Ecto neural progenitor cell (in vitro differentiated cells): ENCODE results near the gene HNRNPC.
"Not testable (repeated sequence)": the region's sequence is repeated elsewhere in the genome, so short reads cannot be mapped to it uniquely, and the experiment has no call there.

ENCODE experiments used
- DNase-seq: peaks from one replicate; pipeline ENCODE4 v3.0.0-alpha.2; 2018; ENCODE audit warnings: low spot score

The HNRNPC gene

DNA sequence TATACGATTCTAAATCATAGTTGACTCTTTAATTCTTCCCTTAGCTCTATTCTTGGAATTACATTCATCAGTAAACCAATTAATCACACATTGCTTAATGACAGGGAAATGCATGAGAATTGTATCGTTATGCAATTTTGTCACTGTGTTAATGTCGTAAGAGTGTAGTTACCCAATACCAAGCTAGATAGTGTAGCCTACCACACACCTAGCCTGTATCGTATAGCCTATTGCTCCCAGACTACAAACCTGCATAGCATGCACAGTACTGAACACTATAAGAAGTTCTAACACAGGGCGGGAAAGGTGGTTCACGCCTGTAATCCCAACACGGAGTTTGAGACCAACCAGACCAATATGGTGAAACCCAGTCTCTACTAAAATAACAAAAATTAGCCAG lies 24.7 kb downstream of the HNRNPC start:
- DNase-seq = no peak

DNA sequence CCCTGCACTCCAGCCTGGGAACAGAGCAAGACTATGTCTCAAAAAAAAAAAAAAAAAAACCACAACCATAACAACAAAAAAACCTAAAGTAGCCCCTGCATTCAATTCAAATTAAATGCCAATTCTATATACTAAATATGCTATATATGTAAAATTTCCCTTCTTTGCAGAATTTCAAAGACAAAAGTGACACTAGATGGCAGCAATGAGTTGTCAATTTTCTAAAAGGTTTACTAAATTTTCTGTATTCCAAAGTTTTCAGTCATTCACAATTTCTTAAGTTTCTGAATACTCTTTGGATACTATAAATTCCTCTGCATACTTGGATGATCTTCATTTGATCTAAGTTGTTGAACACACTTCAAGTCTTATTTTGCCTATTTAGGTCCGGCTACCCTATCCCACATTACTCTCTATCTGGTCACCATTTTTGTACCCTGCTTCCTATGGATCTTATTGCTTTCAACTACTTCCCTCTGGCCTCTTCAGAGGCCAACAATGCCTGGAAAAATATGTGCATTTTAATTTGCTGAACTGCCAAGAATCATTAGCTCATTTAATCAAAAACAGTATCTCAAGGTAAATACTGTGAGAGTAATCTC lies 27.9 kb downstream of the HNRNPC start:
- DNase-seq = no peak

DNA sequence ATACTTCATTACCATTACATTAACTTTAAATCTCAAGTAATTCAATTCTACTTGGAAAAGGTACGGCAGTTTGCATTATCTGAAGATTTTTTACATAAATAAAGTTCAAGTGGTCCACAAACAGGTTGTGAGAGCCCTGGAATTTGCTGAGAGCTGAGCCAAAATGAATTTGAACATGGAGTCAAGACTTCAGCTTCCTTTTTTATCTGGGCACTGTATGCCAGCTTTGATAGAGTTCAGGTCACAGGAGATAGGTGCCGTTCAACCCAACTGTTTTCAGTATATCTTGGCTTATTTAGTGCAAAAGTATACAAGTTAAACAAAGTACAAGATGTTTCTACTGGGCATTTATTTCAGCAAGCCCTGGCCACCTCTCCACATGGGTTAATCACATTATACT lies 28.8 kb downstream of the HNRNPC start:
- DNase-seq = no peak

DNA sequence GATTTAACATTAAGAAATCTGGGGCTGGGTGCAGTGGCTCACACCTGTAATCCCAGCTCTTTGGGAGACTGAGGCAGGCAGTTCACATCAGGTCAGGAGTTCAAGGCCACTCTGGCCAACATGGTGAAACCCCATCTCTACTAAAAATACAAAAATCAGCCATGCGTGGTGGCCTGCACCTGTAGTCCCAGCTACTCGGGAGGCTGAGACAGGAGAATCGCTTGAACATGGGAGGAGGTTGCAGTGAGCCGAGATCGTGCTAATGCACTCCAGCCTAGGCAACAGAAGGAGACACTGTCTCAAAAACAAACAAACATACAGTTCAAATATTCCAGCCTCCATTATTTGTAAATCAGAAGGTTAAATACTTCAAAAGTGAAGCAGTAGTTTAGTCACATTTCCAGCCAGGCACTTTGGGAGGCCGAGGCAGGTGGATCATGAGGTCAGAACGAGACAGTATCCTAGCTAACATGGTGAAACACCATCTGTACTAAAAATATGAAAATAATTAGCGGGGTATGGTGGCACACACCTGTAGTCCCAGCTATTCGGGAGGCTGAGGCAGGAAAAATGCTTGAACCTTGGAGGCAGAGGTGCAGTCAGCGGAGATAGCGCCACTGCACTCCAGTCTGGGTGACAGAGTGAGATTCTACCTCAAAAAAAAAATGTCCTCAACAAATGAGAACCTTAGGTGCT lies 30.3 kb downstream of the HNRNPC start:
- DNase-seq = no peak

DNA sequence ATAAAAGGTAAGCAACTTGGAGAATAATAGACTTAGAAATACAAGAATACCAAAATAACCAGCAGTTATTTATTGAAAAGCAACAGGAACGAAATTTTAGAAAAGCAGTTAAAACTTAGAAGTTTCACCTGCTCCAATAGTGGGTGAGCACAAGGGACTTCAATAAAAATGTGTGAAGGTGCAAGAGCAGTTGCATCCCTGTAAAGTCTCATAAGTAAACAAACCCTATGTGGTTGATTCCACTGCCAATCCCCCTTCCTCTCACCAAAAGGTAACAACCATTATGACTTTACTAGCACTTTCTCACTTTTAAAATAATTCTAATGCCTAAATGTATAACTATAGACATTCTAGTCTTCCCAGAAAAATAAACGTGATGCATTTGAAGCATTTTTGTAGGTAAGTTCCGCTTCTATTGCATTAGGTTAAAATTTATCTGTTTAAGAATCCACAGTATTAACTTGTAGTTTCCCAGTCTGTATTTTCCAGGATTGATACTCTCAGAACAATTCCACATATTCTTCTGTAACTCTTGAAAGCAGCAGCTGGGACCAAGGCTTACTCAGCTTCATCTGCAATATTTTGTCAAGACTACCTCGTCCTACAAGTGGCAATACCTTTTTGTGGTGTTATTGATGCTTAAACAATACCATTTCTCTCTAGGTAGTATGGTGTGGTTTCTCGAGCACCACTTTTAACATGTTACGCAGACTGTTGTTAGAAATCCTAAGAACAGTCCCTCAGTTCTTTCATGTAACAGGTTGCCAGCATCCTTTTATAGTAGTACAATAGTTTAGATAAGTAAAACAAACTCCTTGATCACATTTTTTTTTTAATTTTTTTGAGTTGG lies 32.1 kb downstream of the HNRNPC start:
- DNase-seq = no peak

DNA sequence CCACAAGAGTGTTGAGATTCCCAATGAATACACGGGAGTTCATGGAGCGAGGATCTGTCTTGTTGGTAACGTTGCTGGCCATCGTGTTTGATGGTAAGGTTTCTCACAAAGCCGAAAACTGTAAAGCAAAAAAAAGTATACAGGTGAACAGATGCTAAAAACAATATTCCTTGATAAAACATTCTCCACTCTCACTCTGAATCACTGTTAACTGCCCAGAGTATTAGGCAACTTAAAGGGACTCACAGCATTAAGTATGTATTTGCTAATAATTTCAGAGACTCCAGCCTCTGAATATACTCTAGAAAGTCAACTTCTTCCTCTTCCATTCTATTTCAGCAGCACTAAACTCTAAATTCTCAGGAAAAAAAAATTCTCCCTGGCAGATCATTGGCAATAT lies 35.1 kb downstream of the HNRNPC start:
- no peak for DNase-seq

DNA sequence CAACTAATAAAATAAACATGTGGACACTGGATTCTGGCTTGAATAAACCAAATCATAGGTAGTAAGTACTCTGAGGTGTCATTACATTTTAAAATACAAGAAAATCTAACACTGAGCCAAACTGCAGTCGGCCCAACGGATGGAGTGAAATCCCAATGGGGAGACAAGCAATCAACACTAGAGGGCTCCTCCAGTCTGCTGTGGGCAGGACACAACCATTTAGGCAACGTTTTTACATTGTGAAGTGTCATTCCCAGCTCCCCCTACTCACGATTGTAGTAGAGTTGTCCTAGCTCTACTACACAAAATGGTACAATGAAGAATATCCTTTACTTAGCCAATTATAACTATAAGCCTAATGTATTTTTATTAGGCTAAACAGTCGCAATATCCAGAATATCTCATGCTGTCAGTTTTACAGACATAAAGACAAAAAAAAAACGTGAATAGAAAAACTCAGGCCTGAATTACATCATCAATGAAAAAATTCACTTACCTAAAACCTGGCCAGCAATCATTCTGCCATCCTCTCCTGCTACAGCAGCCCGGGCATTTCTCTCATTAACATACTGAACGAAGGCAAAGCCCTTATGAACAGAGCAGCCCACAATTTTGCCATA lies 35.7 kb downstream of the HNRNPC start:
- DNase-seq = no peak

DNA sequence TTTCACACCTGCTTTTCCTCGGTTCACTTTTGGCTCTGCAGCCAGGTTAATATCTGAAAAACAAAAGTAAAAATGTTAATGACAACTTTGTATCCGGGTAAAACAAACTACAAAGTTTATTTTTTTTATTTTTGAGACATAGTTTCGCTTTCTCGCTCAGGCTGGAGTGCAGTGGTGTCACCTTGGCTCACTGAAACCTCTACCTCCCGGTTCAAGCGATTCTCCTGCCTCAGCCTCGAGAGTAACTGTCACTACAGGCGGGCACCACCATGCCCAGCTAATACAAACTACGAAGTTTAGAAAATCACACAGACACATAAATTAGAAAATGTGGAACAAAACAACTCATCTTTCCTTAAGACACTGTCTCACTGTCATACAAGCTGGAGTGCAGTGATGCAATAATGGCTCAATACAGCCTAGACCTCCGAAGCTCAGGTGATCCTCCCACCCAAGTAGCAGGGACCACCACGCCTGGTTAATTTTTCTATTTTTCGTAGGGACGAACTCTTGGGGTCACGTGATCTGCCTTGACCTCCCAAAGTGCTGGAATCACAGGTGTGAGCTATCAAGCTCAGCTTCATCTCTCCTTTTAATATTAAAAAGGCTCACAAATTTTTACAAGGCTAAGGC lies 38.1 kb downstream of the HNRNPC start:
- DNase-seq = no peak

DNA sequence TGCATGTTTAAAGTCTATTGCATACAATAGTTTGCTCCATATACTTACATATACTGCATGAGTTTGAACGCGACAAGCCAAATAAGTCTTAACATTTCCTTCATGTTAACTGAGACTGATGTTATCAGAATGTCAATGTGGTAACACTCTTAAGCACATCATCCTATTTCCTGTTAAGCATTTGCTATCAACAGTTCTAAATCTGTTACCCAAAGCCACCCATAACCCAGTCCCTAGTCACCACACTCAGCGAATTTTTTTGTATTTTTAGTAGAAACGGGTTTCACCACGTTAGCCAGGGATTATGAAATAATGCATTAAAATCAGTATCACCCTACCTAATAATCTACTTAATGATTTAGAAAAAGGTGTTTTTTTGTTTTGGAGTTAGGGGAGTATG lies 39.4 kb downstream of the HNRNPC start:
- DNase-seq = no peak

DNA sequence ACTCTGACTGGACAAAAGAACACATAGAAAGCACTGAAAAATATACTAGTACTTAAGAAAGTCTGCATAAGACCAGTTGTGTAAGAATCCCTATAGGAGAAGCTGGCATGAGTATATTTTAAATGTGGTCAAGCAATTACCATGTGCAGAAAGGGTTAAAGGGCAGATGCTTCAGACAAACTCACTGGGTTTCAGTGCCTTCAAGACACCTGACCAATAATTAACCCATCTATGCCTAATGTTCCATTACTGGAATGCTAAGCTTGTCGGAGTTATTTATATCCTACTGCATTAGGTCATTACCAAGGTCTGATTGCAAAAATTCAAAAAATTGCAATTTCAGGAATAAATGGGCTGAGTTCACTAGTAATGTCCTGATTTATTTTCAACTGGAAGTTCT lies 41.3 kb downstream of the HNRNPC start:
- DNase-seq = no peak

DNA sequence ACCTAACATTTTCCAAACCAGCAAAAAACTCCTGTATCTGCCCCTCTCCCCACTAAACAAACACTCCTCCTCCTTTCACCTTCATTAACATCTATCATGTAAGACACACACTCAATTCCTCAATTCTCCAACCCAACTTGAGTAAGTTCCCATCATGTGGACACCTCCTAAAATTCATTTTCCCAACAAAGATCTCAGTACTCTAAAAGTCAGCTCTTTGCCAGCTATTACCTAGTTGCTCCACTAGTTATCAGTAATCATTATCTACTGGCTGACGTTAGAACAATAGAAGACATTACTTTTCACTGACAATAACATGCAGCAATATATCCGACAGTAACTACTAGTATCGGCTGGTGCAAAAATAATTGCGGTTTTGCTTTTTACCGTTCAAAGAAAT lies 42.1 kb downstream of the HNRNPC start:
- no peak for DNase-seq

DNA sequence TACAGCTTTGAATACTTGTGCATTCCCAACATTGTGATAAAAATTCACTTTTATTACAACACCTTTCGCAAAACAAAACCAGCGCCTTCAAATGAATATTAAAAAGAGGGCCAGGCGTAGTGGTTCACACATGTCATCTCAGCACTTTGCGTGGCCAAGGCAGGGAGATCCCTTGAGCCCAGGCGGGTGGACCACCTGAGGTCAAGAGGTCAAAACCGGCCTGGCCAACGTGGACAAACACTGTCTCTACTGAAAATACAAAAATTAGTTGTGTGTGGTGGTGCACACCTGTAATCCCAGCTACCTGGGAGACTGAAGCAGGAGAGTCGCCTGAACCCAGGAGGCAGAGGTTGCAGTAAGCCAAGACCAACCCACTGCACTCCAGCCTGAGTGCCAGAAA lies 42.8 kb downstream of the HNRNPC start:
- DNase-seq = no peak

DNA sequence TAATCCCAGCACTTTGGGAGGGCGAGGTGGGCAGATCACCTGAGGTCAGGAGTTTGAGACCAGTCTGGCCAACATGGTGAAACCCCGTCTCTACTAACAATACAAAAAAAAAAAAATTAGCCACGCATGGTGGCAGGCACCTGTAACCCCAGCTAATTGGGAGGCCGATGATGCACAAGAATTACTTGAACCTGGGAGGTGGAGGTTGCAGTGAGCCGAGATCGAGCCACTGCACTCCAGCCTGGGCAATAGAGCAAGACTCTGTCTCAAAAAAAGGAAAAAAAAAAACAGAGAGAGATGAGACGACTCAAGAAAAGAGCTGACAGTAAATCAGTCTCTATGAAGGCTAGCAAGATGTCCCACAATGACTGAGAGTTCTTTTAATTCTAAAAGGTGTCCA lies 44.1 kb downstream of the HNRNPC start:
- not testable (repeated sequence) for DNase-seq

DNA sequence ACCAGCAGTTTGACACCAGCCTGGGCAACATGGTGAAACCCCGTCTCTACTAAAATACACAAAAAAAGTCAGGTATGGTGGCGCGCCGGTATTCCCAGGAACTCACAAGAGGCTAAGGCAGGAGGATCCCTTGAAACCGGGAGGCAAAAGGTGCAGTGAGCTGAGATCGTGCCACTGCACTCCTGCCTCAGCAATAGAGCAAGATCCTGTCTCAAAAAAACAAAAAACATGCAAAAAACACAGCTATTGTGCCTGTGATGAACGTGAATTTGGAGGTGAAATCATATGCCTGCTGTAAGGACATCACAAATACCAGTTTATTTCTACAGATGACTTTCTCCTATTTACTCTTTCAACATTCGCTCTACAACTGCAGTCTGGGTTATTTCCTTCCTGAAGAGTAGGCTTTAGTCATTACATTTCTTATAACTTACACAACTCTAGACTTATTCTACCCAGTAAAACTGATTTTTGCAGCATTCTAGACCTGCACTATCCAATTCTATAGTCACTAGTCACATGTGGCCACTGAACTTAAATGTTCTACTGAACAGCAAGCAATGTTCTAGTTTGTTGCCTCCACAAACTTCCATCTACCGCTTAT lies 48.3 kb downstream of the HNRNPC start:
- DNase-seq = no peak

DNA sequence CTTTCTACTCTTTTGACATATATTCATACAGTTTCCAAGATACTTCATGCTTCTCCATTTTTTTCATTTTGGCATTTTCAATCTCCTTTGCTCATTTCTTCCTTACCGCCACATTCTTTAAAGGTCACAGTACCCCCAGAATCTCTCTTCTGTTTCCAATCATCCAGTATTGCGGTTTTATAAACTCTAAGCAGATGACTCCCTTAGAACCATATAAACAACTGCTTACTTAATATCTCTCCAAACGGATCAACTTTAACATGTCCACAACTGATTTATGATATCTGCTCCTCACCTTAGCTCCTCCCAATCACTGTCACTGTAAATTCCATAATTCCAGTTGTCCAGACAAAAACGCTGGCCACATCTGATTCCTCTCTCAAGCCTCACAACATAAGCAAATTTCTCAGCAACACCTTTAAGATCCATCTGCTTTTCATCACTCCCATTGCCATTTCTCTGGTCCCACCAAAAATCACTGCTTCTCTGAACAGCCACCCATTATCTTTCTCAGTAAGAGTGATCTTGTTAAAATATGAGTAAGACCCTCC lies 49.6 kb downstream of the HNRNPC start:
- DNase-seq = no peak

DNA sequence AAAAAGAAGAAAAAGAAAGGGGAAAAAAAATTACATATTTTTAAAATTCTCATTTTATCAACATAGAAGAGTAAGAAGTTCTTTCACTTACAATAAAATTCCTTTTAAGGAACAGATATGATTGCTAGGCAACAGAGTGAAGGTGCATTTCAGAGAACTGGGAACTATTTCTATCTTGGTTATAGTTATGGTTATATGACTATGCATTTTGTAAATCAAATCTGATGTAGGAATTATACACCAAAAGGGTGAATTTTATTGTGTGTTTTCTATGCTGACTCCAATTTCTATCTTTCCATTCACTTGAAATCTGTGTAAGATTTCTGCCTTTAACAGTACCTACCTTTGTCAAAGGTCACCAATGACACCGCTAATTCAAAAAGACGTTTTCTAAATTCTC lies 50.1 kb downstream of the HNRNPC start:
- no peak for DNase-seq

DNA sequence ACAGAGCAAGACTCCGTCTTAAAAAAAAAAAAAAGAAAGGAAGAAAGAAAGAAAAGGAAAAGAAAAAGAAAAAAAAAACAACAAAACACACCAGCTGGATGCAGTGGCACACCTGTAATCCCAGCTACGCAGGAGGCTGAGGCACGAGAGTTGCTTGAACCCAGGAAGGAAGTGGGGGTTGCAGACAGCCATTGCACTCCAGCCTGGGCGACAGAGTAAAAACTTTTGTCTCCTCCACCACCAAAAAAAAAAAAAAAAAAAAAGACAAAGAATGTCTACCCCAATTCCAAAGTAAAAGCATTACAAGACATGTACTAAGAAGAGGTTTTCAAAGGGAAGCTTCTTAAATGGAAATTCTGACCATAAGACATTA lies 53.4 kb downstream of the HNRNPC start:
- no peak for DNase-seq

DNA sequence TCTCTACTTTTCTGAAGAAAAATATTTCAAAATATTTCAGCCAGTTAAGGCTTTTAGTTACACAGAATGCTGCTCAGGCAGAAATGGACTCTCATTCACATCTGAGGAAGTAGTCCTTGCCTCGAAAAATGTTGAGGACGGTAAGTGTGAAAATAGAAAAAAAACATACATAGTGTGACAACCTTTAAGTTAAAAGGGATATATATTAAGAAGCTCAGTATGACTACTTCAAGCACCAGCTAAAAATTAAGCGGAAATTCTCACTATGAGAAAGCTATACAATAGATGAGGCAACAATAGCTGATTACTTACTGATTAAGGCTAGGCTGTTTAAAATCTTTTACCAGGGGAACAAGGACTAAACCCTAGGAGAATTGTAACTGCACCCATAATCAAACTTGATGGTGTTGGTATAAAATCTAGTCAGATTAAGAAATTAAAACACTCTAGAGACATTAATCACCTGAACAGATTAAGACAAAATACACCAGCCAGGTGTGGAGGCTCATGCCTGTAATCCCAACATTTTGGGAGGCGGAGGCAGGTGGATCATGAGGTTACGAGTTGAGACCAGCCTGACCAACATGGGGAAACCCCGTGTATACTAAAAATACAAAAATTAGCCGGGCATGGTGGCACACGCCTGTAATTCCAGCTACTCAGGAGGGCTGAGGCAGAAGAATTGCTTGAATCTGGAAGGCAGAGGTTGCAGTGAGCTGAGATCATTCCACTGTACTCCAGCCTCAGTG lies 53.9 kb downstream of the HNRNPC start:
- no peak for DNase-seq

DNA sequence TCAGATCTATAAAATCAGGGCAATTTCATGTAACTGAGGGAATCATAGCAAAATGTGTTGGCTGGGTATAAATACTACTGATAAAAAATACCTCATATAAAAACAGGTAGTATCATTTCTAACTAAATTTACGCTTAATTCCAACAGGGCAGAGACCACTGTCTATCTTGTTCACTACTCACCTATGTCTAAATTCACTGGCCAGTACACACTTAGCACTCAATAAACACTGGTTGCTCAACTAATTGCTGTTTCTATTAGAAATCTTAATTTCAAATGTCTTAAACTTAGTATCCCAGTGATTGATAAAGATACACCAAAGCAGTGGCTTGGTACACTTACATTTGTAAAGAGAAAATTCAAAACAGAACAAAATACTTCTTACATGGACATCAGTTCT lies 55.6 kb downstream of the HNRNPC start:
- DNase-seq = no peak

DNA sequence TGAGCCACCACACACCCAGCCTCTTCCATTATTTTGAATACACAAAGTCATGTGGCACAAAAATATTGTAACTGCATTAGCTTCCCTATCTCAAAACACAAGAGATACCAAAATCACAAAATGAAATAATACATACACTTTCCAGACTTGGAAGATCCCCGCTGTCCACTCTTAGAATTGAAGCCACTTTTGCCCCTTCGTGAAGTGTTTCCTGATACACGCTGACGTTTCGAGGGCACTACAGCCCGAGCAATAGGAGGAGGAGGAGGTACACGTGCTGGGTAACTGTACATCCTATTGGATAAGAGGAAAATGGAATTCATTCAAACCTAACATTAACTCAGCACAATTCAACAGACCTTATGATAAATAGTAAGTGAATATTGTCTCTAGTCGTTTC lies 56.4 kb downstream of the HNRNPC start:
- not testable (repeated sequence) for DNase-seq

DNA sequence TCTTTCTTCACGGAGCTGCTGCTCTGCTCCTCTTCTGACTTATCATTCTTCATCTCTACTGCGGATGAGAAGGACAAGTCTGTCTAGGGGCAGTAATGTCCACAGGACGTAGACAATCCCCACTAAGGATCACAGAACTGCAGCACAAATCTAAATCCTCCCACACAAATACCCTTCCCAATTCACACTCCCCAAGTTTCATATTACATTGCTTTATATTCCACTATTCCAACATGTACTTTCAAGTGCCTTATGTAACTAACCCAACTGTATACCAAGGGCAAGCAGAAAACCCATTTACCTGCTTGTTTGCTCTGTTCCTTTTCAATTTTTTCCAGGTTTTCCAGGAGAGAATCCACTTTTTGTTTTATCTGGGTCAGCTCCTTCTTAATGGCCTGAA lies 57.7 kb downstream of the HNRNPC start:
- DNase-seq = no peak
